Measurements from ENCODE around the gene RAP1GAP2. TPM values are rescaled to one million over a fixed set of nuclear protein-coding genes. Genes with fewer than 3 reads are reported as not detected.

Gene RAP1GAP2
- total and polyA plus RNA-seq, 10 donors: 1.2 to 32.7 (median 14.1) TPM

DNA sequence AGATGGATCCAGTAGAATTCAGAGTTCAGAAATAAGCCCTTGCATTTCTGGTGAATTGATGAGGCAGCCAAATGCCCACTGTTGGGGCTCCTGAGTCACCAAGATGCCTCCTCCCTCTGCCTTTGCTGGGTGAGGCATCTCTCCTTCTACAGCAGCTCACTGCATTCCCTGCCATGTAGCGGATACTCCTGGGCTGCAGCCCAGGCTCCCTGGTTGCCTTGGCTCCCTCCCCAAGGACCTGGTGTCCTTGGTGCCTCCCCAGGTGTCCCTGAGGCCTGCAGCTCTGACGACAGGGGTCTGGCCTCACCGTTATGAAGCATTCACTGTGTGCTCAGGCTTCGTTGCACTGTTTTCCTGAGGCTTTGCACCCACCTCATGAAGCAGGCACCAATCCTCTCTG lies 7.7 kb downstream of the RAP1GAP2 start:
- WGBS, 5 donors: 52 to 84% (median 69%) methylated on average over 4 of the region's 4 CpGs
- no peak overlapping the region for H3K4me3 ChIP-seq
- TF ChIP-seq, protein P1, sequence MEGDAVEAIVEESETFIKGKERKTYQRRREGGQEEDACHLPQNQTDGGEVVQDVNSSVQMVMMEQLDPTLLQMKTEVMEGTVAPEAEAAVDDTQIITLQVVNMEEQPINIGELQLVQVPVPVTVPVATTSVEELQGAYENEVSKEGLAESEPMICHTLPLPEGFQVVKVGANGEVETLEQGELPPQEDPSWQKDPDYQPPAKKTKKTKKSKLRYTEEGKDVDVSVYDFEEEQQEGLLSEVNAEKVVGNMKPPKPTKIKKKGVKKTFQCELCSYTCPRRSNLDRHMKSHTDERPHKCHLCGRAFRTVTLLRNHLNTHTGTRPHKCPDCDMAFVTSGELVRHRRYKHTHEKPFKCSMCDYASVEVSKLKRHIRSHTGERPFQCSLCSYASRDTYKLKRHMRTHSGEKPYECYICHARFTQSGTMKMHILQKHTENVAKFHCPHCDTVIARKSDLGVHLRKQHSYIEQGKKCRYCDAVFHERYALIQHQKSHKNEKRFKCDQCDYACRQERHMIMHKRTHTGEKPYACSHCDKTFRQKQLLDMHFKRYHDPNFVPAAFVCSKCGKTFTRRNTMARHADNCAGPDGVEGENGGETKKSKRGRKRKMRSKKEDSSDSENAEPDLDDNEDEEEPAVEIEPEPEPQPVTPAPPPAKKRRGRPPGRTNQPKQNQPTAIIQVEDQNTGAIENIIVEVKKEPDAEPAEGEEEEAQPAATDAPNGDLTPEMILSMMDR (IDR thresholded peaks at IDR 0.05 in 8 of 11, conservative IDR thresholded peaks at IDR 0.05 in 3 of 11): no peak
- TF ChIP-seq POLR2A (IDR thresholded peaks at IDR 0.05): no peak
- TF ChIP-seq POLR2AphosphoS5 (IDR thresholded peaks at IDR 0.05): no peak
- peaks cover 0 to 67% (median 0%) of the 10 kb centered on the region in 6 donors for H3K36me3 ChIP-seq
- peaks cover 0 to 27% (median 7%) of the 10 kb centered on the region in 6 donors for H3K4me1 ChIP-seq
- H3K9me3 ChIP-seq: no peaks in the 10 kb centered on the region
- no peak overlapping the region for H3K27ac ChIP-seq
- no peak for DNase-seq
- H3K27me3 ChIP-seq (replicated peaks in 1 of 7): peaks cover 0 to 11% (median 0%) of the 10 kb centered on the region in 7 donors
- intact Hi-C loops (cut with DNase I; ENCODE audit: low total_unique reads): no loop called here

DNA sequence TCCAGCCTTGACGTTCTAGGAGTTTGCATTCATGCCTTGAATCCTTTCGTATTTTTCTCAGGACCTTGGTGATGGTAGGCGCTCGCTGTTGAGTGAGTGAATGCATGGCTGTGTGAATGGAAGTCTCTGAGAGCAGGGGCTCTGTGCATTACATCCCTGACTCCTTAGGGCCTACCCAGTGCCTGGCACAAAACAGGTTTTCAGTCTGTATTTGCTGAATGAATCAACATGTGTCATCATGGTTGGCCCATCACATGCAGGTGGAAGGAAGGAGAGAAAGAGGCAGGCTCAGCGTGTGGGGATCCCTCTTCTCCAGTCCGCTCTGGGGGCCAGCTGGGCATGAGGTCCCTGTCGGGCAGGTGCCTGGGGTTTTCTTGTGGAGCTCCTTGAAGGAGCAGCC lies 8.7 kb downstream of the RAP1GAP2 start:
- intact Hi-C loops (cut with DNase I; ENCODE audit: low total_unique reads): no loop called here
- DNase-seq: no peak
- H3K27ac ChIP-seq: no peak overlapping the region

DNA sequence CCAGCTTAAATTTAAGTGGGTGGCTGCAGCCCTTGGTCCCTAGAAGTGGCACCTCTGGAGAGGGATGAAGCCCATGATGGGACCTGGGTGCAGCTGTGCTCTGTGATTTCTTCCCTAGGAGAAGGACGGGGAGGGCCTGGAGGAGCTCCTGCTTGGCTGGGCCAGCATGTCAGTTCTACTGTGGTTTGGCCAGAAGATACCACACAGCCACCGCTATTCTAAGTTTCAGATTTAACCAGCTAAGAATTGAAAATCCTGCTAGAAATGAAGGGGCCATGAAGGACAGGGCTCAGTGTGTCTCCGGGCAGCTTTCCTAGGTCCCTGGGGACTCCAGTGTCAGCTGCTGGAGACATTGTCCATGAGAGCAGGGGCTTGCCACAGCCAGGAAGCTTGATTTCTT lies 9.7 kb downstream of the RAP1GAP2 start:
- Histone ChIP-seq H3K4me1 (peaks cover 0 to 11% (median 0%) of the 10 kb centered on the region in 6 donors), H3K4me3 (no peak overlapping the region), H3K36me3 (peaks cover 0 to 66% (median 0%) of the 10 kb centered on the region in 6 donors), H3K27me3 (replicated peaks in 1 of 7) (no peaks in the 10 kb centered on the region), H3K9me3 (no peaks in the 10 kb centered on the region), H3K27ac (no peak overlapping the region)
- no peak for DNase-seq
- TF ChIP-seq POLR2A (IDR thresholded peaks at IDR 0.05): no peak
- TF ChIP-seq, protein P1 (IDR thresholded peaks at IDR 0.05 in 8 of 11, conservative IDR thresholded peaks at IDR 0.05 in 3 of 11): no peak
- TF ChIP-seq POLR2AphosphoS5 (IDR thresholded peaks at IDR 0.05): no peak
- 67 to 87% (median 79%) methylated on average over 3 of the region's 3 CpGs for WGBS, 5 donors
- intact Hi-C loops (cut with DNase I; ENCODE audit: low total_unique reads): no loop called here

More for the DNA sequence above, 8.7 kb downstream of the RAP1GAP2 start:
- Histone ChIP-seq H3K4me1 (peaks cover 0 to 17% (median 2%) of the 10 kb centered on the region in 6 donors), H3K9me3 (no peaks in the 10 kb centered on the region), H3K27me3 (replicated peaks in 1 of 7) (peaks cover 0 to 1% (median 0%) of the 10 kb centered on the region in 7 donors), H3K4me3 (no peak overlapping the region), H3K36me3 (peaks cover 0 to 75% (median 0%) of the 10 kb centered on the region in 6 donors)
- TF ChIP-seq POLR2A (IDR thresholded peaks at IDR 0.05): no peak
- TF ChIP-seq POLR2AphosphoS5 (IDR thresholded peaks at IDR 0.05): no peak
- TF ChIP-seq, protein P1 (IDR thresholded peaks at IDR 0.05 in 8 of 11, conservative IDR thresholded peaks at IDR 0.05 in 3 of 11): no peak
- 89 to 95% (median 92%) methylated on average over 7 of the region's 7 CpGs for WGBS, 5 donors

DNA sequence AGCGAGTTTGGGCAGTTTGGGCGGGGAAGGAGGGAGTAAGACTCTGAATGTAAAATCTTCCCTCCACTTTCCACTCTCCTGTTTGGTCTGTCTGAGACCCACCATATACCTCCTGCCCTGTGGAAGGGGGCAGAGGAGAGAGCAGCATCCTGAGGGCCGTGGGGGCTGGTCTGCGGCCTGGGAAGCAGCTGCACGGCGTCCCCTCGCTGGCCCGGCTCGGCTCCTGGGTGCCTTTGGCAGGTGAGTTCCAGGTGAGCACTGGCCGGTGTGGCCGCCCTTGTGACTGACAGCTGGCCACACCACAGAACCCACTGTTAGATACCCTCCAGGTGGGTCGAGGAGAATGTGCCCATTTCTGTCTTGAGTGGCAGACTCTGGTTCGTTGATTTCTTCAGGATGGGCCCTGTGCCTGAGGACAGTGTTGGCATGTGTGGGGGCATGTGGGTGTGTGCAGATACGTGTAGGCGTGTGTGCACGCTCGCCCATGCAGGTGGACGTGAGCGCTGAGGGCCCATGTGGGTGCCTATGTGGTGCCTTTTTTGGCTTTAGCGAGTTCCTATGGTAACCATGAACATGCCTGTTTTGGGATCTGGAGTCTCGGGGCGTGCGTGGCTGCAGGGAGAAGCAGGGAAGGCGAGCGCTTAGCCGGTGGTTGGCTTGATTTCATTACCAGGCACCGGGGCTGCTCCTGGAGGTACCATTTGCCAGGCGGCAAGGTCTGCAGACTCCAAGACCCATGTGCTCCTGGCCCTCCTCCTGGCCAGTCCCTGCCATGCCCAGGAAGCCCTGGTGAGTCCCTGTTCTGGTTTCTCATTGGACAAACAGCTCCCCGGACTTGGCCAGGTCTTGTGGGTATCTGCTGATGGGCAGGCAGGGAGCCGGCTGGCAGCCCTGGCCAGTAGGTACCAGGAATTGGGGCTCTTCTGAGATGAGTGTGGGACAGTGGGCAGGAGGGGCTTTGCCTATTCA lies 12.4 kb downstream of the RAP1GAP2 start:
- Histone ChIP-seq H3K27ac (no peak overlapping the region), H3K9me3 (no peaks in the 10 kb centered on the region), H3K4me3 (no peak overlapping the region), H3K27me3 (replicated peaks in 1 of 7) (no peaks in the 10 kb centered on the region), H3K4me1 (peaks cover 0 to 20% (median 3%) of the 10 kb centered on the region in 6 donors), H3K36me3 (peaks cover 0 to 50% (median 0%) of the 10 kb centered on the region in 6 donors)
- 86 to 95% (median 91%) methylated on average over 24 to 30 of the region's 30 CpGs for WGBS, 5 donors
- TF ChIP-seq POLR2A (IDR thresholded peaks at IDR 0.05) (no peak), POLR2AphosphoS5 (IDR thresholded peaks at IDR 0.05) (no peak)
- TF ChIP-seq, protein P1 (IDR thresholded peaks at IDR 0.05 in 8 of 11, conservative IDR thresholded peaks at IDR 0.05 in 3 of 11): no peak
- DNase-seq: no peak
- intact Hi-C loops (cut with DNase I; ENCODE audit: low total_unique reads): no loop called here

Data from spleen (tissue), 11 donors.